Stimulated activated naive CD4-positive, alpha-beta T cell (primary cell): ENCODE data around the gene MAPK8.

Experiments
- DNase-seq, 6 experiments: peaks; one replicate each; lab custom pipeline; 2025; lab: John Stamatoyannopoulos, UW

Gene MAPK8

DNA sequence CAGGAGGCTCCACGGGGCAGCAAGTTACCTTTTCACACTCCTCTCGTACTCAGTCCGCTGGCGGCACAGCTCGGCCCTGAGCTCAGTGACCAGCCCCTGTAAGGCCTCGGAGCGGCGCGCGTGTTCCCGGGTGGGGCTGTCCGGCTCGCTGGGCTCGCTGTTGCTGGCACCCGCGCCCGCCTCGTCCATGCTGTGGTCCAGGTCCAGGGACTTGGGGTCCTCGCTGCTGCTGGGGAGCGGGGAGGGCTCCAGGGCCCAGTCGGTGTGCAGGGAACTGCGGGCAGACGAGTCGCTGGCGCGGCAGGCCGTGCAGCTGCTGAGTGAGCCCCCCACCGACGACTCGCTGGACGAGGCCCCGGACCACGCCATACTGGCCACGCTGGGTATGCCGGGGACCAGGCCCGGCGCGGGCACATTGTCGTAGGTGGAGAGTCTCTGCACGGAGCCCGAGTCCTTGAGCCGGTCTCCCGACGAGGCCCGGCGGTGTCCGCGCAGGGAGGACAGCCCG is 143.8 kb downstream of the MAPK8 start:
- DNase-seq: no peak

DNA sequence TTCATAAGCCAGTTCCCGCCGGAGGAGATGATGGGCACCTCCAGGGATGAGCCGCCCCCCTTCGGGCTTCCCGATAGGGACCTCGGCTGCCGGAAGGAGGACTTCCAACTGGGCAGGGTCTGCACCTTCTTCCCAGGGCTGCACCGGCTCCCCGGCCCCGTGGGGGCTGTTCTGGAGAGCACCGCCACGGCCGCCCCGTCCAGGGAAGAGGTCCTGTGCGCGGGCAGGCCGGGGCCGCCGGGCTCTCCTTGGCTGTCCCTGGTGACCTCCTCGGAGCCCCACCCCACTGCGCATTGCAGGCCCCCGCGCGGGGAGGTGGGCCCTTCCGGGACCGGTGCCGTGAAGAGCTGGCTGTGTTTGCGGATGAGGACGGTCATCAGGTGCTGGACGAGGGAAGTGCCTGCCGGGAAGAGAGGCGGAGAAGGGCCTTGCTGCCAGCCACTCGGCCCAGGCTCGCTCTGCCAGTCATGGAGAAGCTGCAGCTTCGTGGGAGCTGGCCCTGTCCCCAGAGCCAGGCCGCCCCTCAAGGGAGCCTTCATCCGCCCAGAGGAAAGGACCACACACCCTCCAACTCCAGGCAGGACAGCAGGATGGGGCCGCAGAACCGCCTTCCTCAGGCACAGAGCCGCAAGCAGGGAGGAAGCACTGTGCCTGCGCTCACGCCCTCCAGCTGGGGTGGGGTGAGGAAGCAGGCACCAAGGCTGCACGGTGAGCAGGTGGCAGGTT is 144.4 kb downstream of the MAPK8 start:
- no peak for DNase-seq

DNA sequence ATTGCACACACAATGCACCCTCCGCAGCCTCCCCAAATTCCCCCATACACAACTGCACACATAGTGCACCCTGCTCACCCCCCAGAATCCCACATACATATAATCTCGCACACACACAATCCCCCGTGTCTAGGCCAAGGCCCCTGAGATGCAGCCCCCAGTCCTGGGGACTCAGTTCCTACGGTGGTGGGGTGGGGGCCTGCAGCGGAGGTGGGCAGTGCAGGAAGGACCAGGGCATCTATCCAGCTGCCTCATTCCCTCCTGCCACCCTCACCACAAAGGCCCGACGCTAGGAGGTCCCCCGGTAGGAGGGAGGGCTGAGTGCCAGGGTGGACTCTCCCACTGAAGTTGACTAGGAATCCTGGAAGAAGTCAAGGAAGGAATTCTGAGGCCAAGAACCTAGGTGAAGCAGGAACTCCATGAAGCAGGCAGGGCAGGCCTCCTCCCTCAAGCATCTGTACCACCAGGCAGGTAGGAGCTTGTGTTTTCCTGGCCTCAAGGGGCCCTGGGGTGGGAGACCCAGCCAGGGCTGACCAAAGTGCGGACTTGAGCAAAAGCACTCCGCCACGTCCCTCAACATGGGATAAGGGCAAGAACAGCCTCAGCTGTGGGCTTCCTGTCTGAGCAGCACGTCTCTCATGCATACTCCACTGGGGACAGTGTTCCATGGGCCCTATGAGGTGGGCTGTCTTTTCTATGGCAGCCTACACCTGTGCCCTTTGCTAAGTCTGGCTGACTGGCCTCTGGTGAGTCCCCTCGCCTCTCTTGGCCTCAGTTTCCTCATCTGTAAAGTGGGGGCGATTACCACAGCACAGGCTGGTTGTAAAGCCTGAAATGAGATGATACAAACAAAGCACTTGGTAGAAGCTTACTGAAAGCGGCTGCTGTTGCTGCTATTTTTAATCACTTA is 145.7 kb downstream of the MAPK8 start:
- DNase-seq: no peak

DNA sequence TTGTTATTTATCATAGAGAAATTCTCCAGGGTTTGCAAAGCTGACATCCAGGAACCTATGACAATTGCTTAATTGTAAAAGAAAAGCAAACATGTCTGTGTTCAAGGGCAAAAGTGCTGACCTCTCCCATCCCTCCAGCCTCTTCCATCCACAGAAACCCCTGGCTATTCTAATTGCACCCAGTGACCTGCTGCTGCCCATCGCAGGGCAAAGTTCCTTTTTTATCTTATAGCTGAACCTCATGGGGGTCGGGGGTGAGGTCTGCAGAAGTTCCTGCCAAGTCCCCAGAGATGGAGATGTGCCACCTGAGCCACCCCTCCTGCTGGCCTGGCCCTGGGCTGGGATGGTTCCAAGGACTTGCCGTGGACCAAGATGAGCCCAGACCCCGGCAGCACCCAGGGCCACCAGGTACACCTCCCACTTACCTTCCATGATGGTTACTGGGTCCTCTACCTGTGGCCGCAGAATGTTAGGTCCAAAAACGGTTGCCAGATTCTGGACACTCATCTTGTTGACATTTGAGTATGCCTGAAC is 146.5 kb downstream of the MAPK8 start:
- DNase-seq: no peak

DNA sequence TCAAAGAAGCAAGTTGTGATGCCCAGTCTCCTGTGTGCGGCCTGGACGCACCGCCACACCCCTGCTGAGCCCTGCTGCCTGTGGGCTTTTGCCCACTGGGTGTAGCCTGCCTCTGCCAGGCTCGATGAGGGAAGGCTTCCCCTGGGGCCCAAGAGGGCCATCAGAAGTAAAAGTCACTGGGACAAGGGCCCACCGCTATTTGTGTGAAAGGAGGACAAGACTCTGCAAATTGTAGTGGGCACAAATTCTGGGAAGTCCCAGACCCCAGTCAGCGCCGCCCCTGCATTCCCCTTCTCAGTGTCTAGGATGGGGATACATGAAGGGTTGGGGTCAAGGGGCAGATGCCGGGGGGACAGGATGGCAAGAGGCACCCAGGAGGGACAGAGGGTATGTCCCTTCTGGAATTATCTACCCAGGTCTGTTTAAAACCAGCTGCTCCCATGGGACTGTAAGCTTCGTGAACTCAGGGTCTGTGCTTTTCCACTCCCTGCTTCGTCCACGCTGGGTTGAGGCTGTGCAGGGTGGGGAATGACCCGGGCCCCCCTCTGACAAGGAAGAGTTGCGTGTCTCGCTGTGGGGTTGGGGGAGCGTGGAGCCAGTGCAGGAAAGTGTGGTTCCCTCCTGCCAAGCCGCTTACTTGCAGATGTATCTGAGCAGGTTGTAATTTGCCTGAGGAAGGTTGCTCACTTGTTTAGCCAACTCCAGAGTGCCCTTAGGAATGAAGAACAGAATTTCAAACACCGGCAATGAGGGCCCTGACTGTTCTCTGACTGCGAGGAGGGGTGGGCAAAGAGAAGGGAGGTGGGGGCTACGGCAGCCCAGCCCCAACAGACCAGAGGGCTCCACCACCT is 147.2 kb downstream of the MAPK8 start:
- no peak for DNase-seq

DNA sequence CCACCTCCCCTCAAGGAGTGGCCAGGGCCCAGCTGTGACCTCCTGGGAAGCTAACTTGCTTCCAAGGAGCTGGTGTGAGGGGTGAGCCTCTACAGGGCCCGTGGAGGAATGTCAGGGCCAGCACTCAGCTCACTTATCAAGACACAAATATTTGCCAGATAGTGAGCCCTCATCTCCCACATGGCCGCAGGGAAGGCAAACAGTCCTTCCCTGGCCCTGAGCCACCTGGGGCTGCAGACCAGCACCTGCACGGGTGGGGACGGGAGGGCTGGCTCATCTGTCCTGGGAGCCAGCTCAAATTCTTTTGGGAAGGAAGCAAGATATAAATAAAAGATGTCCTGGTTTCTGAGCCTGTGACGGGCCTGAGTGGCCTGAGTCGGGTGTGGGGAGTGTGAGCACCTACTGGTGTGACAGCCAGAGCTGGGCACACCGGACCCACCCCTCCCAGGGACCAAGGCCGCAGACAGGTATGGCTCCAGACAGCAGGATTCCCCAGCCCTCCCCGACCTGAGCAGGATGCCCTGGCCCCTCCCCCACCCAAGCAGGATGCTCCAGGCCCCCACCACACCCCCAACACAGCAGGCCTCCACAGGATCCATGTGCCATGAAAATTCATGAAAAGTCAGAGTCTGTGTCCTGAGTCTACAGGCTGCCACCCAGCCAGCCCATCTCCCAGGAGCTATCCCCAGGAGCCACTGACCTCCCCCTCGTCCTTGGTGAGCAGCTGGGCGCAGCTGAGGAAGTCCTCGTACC is 148.0 kb downstream of the MAPK8 start:
- no peak for DNase-seq

DNA sequence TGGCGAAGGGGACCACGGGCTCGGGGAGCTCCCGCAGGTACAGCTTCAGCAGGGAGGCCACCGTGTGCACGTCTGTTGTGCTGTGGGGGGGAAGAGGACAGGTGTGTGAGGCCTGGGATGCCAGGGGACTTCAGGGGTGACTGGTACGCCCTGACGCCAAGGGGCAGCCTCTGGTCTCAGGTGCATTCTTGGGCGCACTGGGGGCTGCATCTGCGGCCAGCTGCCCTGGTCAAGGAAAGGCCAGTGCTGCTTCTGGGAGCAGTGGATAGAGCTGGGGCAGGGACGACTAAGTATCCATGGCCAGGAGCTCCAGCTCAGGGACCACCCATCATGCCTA is 148.5 kb downstream of the MAPK8 start:
- DNase-seq: no peak

DNA sequence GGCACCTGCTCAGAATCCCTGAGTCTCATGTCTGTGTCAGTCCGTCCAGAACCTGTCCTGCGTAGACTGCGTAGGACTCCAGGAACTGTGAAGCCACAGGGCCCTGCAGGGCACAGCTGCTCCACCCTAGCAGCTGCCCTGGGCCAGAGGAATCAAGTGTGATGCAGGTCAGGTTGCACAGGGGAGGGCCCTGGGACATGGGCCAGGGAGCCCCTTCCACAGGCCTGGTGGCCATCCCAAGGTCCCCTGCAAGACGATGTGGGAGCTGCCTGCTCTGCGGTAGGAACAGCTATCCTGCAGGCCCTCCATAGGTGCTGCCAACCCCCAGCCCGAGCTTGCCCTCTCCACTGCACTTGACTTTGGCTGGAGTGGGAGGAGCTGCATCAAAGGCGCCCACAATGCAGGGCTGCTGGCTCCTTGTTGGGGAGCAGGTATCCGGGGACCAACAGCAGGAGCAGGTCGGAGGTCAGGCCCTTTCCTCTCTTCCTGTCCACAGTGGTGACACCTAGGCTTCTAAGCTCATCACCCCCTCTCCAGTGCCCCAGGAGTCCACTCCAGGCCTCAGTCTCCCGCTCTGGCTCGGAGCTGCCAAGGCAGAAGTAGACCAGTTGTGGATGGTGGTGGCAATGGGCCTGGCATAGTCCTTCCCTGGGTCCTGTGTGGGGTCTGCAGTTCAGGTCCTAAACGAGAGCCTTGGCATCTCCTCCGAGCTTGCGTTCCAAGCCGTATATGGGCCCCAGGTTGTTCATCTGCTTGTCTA is 149.1 kb downstream of the MAPK8 start:
- no peak for DNase-seq

DNA sequence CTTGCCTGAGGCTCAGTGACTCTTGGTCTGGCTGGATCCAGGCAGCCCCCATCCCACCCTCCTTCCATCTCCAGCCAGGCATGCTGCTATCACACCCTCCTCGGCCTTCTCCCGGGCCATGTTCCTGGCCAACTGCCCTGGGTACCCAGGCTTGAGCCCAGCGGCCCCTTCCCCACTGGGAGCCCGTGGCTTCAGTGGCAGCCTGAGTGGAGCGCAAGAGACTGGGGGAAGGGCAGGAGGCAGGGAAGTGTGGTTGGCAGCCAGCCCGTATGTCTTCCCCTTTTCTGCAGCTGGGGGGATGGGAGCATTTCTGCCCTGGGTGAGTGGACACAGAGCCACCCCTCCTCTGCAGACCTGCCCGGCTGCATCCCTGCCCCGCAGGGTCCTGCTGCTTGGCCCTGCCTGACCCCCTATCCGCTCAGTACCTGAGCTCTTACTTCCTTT is 149.9 kb downstream of the MAPK8 start:
- DNase-seq: no peak

DNA sequence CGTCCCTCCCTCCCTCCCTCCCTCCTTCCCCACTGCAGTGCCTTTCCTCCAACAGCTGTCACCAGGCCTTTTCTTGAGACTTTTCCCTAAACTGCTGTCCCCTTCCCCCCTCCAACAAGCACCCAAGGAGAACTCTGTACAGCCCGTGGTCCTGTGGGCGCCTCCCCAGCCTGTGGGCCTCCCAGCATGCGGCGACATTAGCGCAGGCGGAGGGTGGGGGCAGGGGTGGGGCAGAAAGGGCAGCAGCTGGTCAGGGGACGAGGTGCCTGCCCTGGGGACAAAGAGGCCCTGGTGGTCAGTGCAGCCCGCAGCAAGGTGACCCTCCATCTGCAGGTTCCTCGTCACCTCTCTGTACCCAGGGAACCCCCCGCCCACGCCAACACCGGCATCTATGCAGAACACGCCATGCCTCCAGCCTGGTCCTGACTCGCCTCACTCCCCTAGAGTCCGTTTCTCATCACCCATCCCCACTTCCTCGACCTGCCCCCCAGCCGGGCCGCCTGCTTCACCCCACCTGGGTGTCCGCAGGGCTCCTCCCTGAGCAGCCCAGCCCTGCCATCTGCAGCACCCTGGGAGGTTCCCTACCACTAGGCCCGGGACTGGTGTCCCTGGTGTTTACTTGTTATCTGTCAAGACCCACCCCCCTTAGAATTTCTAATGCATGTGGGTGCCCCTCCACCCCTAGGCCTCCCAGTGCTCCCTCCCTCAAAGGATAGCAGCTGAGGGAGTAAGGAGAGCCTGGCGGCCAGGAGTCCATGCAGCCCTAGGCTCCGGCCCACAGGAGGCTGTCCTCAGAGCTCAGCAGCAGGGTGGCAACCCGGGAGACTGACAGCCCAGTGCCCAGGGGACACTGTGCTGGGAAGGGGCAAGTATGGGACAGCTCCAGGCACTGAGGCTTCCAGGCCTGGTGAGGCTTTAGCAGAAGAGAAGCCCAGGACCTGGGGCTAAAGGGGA is 150.6 kb downstream of the MAPK8 start:
- no peak for DNase-seq

DNA sequence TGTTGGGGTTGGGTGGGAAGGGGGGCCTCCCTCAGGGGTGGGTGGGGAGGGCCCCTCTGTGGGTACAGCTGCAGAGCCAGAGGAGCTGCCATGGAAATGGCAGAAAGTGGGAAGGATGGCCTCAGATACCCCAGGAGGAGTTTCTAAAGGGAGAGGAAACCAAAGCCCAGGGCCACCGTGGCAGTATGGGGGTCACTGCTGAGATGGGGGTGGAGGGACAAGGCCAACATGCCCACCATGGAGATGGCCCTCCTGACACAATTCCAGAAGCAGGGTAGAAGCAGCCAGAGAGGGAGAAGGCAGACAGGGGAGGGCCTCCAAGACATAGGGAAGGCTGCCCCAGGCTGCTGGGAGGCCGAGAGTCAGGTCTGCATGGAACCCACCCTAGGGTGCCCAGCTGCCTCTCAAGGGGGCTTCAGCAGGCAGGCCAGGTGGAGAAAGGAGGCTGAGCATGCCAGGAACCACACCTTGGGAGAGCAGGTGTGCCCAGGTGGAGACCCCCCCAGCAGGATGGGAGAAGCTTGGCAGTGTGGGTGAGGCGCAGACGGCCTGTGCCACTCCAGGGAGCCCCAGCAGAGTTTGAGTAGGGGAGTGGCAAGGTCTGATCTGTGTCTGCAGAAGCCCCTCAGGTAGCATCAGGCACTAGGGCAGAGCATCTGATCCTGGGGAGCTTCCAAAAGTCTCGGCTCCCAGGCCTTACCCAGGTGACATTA is 151.6 kb downstream of the MAPK8 start:
- no peak for DNase-seq

DNA sequence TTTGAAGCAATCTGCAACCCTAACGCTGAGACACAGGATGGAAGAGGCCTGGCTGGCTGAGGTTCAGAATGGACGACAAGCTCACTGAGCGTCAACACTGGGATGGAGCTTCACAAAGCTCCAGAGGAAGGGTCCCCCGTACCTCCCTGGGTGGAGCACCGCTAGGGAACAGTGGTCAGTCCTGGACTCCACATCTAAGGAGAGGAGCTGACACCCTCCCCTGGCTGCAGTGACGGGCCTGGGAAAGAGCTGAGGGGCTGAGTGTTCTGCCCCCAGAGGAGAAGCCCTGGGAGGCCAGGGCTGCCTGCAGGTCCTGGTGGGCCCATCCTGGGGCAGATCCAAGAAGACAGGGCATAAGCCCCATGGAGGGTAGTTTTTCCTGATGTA is 152.2 kb downstream of the MAPK8 start:
- no peak for DNase-seq

DNA sequence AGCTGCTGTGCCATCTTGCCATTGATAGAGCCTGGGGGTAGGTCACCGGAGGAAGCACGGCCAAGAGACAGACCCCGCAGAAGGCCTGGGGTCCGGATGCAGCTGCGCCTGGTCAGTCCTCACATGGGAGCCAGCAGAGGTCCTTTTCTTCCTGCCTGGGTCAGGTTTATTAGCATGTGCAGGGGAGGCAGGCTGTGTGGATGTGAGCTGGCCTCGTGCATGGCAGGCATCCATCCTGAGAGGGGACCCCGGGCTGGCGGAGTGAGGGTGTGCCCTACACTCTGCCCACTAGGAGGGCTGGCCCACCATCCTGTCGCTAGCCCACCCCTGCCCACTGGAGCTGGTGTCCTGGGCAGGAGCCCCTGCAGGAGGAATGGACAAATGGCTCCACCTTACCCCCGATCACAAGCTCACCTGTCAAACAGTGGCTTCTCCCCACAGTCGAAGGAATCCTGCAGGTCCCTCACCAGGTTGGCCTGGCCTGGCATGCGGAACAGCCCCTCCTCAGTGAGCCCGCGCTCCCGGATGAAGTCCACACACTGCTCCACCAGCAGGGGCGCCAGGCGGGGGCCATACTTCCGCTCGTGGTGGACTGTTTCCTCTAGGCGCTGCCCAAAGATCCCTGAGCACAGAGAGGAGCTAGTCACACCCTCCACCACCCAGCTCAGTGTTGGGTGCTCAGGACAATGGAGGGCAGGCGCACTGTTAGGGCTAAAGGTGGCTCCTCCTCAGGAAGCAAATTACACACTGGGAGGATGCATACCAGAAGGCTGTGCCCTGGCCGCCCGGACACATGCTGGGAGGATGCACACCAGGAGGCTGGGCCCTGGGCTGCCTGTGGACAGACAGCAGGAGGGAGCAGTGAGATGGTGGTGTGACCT is 153.0 kb downstream of the MAPK8 start:
- DNase-seq: no peak

DNA sequence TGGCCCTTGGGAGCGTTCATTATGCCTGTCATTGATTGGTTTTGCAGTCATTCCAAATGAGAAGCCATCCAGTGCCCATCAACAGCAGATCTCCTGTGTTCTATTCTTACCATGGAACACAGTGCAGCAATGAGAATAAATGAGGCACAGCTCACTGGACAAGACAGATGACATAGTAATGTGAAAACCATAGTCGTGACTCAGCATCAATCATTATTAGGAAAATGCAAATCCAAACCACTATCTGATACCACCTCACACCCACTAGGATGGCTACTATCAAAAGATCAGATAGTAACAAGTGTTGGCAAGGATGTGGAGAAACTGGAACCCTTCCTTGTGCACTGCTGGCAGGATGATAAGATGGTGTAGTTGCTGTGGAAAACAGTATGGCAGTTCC is 153.7 kb downstream of the MAPK8 start:
- no peak for DNase-seq

DNA sequence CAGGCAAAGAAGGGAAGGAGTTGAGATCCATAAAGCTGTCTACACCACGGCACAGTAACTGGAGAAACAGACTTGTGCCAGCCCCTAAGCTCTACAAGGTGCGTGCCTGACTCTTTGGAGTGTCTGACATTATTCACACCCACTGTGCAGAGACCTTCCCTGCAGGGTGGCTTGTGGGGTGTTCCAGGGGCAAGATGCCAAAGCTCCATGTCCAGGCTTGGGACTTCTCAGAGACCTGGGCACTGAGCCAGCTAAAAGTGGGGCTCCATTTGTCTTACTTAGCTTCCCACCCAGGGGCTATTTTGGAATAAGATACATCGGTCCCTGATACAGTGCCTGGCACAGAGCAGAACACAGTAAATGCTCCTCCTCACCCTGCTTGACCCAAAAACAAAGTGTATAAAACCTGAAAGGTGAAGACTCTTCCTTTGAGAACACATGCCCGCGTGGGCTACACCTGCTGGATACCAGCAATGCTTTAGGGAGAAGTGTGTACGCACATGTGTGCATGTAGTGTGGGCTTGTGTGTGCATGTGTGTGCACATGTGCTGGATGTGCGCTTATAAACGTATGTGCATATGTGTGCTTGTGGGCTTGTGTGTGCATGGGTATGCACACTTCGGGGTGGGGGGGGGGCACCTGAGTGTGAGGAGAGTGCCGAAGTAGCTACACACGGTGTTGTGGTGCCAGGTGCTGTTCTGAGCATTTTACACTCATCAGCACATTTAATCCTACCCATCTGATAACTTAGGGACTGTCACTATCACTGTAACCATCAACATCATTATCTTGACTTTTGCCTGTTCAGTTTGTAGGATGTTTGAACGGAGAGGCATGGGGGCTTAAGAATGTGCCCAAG is 155.4 kb downstream of the MAPK8 start:
- DNase-seq: no peak

DNA sequence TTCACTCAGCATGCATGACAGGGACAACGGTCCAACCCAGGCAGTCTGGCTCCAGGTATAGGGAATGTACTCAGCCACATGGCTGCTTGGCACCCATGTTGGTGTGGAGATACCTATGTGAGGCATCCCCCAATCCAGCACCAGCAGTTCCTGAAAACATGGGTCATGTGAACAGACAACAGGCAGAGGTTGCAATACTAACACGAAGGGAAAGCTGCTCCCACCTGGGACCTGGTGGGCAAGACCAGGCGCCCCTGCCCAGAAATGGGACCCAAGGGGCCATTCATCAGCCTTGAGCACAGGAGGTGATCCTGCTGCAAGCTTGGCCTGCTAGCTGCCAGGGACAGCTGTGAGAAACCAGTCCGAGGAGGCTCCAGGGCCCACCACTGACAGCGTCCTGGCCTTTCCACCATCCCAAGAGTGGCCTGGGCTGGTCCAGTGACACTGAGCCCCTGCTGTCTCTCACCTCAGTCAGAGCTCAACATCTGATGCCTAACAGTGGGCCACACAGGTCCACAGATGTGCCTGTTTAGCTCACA is 156.1 kb downstream of the MAPK8 start:
- no peak for DNase-seq
